ENCODE data around the gene SPRED2.

Gene SPRED2

DNA sequence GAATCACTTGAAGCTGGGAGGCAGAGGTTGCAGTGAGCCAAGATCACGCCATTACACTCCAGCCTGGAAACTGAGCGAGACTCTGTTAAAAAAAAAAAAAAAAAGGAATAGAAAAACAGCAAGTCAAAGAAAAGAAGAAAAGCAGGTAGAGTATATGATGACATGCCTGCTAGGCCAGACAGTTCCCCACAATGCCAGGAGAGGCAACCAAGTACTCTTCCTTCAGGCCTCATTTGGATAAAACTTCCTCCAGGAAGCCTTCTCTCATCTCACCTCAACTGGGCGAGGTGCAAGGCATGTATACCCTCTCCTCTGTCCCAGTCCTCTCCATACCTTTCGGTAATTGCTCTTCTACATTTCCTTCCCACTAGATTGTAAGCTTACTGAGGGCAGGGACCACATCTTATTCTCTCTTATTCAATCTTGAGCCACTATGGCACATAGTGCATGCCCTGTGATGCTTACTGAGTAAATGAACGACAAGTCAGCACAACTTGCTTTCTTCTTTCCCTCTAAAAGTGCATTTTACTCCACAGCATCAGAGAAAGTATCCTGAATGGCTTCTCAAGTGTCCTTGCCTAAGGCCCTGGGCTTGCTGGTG, 10.1 kb upstream of the SPRED2 start:
- DNase-seq (ENCODE audit: low read depth, low spot score): no peak

DNA sequence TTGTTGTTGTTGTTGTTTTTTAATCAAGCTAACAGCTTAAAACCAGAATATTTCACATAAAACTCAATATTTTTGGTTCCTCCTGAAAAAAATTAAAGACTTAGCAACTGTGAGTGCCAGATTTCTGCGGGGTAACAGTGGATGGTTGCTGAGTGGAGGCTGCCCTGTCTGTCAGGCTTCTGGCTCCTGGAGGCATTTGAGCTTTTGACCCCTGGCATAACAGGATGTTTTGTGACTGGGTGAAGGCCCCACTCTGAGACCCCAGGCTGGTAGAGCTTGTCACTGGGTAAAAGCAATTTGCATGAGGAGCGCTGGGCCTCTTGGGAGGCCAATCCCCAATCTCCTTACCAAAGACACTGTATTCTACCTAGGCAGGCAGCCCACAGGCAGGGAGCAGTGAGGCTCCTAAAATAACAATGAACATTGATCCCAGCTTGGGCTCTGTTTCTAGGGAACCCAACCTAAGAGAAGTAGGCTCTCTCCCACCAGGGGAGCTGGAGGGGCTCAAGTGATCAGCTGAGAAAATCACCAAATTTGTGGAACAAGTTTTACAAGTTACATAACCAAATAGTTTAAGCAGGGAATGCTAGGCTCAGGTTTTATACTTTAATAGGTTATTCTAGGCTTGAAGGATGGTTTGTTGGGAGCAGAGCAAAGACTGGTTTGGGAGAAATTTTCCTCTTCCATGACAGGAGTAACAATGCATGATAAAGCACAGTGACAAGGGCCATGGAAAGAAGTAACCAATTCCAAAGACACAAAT, 5.9 kb upstream of the SPRED2 start:
- DNase-seq (ENCODE audit: low read depth, low spot score): no peak

- DNase-seq (ENCODE audit: low read depth, low spot score): no peak
Measured at GRCh38 chr2:65437392-65438135, 5.2 kb upstream of the SPRED2 start.

GRCh38 chr2:65436824-65437221, 4.4 kb upstream of the SPRED2 start:
- DNase-seq (ENCODE audit: low read depth, low spot score): no peak

- peak; percentile 77 for DNase-seq (ENCODE audit: low read depth, low spot score)
Measured at GRCh38 chr2:65436169-65436823, 3.9 kb upstream of the SPRED2 start.

DNA sequence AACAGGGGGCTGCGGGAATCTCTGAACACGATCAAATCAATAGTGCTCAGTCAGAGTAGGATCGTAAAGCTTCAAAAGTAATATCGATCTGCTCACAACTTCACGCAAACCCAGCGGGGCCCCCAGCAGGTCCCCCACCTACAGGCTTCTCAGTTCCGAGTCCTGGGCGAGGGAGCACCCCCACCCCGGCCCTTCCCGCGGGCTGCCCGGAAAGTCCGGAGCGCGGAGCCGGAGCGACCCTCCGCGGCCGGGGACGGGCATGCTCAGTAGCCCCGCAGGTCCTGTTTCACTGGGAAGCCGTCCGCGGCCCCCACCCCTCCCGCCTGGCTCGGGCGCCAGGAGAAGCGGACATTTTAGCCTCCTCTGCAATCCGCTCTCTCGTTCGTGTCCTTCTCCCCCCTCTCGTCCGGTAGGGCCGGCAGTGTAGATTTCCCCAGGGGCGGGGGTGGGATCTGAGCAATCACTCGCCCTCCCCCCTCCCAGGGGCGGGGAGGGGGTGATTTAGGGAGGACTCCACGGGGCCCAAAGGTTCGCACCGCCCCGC, 3.3 kb upstream of the SPRED2 start:
- DNase-seq (ENCODE audit: low read depth, low spot score): peak; percentile 44

GRCh38 chr2:65434592-65435241, 2.3 kb upstream of the SPRED2 start:
- DNase-seq (ENCODE audit: low read depth, low spot score): no peak

- DNase-seq (ENCODE audit: low read depth, low spot score): no peak
Measured at GRCh38 chr2:65431421-65432226, 775 bp downstream of the SPRED2 start.

DNA sequence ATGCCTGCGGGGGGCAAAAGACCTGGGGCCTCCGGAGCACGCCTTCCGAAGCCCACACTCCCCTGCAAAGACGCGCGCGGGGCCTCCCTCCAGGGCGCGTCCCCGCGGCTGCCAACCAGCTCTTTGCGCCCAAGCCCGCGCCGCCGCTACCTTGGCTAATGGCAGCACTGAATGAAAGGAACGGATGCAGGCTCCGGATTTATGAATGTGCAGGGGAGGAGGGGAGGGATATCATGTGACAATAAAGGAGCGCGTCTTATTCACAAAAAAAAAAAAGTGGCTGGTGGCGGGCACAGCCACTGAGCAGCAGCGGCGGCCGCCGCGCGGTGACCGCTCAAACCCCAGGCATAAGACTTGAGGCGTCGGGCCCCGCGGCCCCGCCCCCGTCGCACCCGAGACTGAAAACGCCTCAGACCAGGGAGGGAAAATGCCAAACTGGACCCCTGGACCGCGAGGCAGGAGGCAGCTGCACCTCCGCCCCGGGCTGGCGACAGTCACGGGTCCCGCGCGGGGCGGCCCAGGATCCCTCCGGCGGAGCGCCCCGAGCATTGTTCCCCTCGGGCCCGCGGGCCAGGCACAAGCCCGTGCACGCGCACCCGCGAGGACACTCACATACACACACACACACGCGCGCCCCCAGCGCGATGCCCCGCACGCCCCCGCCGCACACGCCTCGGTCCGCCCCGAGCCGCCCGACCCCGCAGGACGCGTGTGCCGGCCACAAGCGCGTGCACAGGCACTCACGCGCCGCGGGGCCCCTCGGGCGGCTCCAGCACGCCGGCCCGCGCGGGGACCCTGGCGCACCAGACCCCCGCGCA, 1.6 kb downstream of the SPRED2 start:
- DNase-seq (ENCODE audit: low read depth, low spot score): no peak

- no peak for DNase-seq (ENCODE audit: low read depth, low spot score)
Measured at GRCh38 chr2:65429786-65430602, 2.4 kb downstream of the SPRED2 start.

GRCh38 chr2:65427532-65427931, 4.9 kb downstream of the SPRED2 start:
- no peak for DNase-seq (ENCODE audit: low read depth, low spot score)

GRCh38 chr2:65425276-65425675, 7.1 kb downstream of the SPRED2 start:
- no peak for DNase-seq (ENCODE audit: low read depth, low spot score)

DNA sequence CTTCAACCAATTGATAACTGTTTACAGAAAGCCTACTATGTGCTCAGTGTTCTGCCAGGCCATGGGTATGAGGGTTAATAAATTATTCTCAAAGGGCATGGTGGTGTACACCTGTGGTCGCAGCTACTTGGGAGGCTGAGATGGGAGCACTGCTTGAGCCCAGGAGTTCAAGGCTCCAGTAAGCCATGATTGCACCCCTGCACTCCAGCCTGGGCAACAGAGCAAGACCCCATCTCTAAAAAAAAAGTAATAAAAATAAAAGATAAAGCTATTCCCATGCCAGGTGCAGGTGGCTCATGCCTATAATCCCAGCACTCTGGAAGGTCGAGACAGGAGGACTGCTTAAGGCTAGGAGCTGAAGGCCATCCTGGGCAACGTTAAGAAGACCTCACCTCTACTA, 8.0 kb downstream of the SPRED2 start:
- DNase-seq (ENCODE audit: low read depth, low spot score): no peak

- no peak for DNase-seq (ENCODE audit: low read depth, low spot score)
Measured at GRCh38 chr2:65421432-65421748, 11.0 kb downstream of the SPRED2 start.

GRCh38 chr2:65420712-65421431, 11.5 kb downstream of the SPRED2 start:
- no peak for DNase-seq (ENCODE audit: low read depth, low spot score)

- DNase-seq (ENCODE audit: low read depth, low spot score): no peak
Measured at GRCh38 chr2:65417509-65418085, 14.8 kb downstream of the SPRED2 start.

- no peak for DNase-seq (ENCODE audit: low read depth, low spot score)
Measured at GRCh38 chr2:65416945-65417344, 15.5 kb downstream of the SPRED2 start.

DNA sequence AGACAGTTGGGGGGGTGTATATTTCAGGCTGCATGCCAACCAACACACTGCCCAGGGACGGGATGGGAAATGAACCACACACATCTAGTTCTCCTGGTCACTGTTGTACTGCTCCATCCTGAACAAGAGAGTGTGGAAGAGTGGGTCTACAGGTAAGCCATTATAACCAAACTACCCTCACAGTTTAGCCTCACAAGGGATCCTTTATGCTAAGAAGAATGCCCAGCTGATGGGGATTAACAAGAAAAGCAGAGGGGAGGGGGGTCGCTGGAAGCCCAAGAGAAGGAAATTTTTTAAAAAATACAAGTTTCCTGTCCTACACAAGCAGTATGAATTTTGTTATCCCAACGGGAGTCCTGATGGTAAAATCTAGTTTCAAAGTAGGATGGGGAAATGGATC, 16.1 kb downstream of the SPRED2 start:
- DNase-seq (ENCODE audit: low read depth, low spot score): no peak

Data from smooth muscle cell of the brain vasculature (primary cell).